Measurements from ENCODE around the gene FBXL16. TPM values are rescaled to one million over a fixed set of nuclear protein-coding genes. Genes with fewer than 3 reads are reported as not detected.

Gene FBXL16
- total RNA-seq, 1 donor from 2014 or later, result 6.4 TPM

- Mint-ChIP-seq H3K4me1 (peaks cover 14% of the 10 kb centered on the region), H3K9me3 (no peaks in the 10 kb centered on the region), H3K27ac (peak overlapping the region; percentile 56), H3K4me3 (peak overlapping the region; percentile 87), H3K27me3 (no peaks in the 10 kb centered on the region), H3K36me3 (ENCODE audit: low read depth) (peaks cover 24% of the 10 kb centered on the region)
- intact Hi-C loops (cut with micrococcal nuclease), result loop anchor here (5.0 kb wide), 1 partner anchor 46 kb away; the partner anchor contains the start of genes CCDC78 and HAGHL
- DNase-seq, result peak; percentile 74
These were observed 24.4 kb downstream of the FBXL16 start for GRCh38 chr16:680967-681745.

GRCh38 chr16:680625-680945 lies 25.0 kb downstream of the FBXL16 start:
- intact Hi-C loops (cut with micrococcal nuclease), result loop anchor here (5.0 kb wide), 1 partner anchor 47 kb away; the partner anchor contains the start of genes CCDC78 and HAGHL
- Mint-ChIP-seq H3K36me3 (ENCODE audit: low read depth) (peaks cover 20% of the 10 kb centered on the region), H3K27me3 (no peaks in the 10 kb centered on the region), H3K4me1 (peaks cover 14% of the 10 kb centered on the region), H3K4me3 (peak overlapping the region; percentile 87), H3K27ac (no peak overlapping the region), H3K9me3 (no peaks in the 10 kb centered on the region)
- DNase-seq, result no peak

- intact Hi-C loops (cut with micrococcal nuclease), result loop anchor here (1.0 to 5.0 kb wide), 2 partner anchors 12 to 47 kb away; partner anchors contain the start of genes CCDC78, HAGHL and RHOT2
- peaks cover 3% of the 10 kb centered on the region for H3K27me3 Mint-ChIP-seq
These were observed 25.6 kb downstream of the FBXL16 start, which contains the start of gene STUB1 for GRCh38 chr16:679814-680624. Gene STUB1 (plus strand): TSS chr16:680410. CDS start chr16:680526, 116 bp downstream.

GRCh38 chr16:678858-679813 lies 26.5 kb downstream of the FBXL16 start:
- DNase-seq, result peak; percentile 87
- Mint-ChIP-seq H3K27me3 (peaks cover 5% of the 10 kb centered on the region), H3K9me3 (no peaks in the 10 kb centered on the region), H3K27ac (peak overlapping the region; percentile 75), H3K36me3 (ENCODE audit: low read depth) (peaks cover 22% of the 10 kb centered on the region), H3K4me1 (peaks cover 16% of the 10 kb centered on the region), H3K4me3 (peak overlapping the region; percentile 83)
- intact Hi-C loops (cut with micrococcal nuclease), result loop anchor here (1.0 kb wide), 1 partner anchor 11 kb away; the partner anchor contains the start of gene RHOT2

More at GRCh38 chr16:679814-680624, 25.6 kb downstream of the FBXL16 start, which contains the start of gene STUB1:
- peak; percentile 96 for DNase-seq
- Mint-ChIP-seq H3K27ac (peak within 1 kb of the TSS; percentile 84), H3K36me3 (ENCODE audit: low read depth) (peaks cover 22% of the 10 kb centered on the region), H3K9me3 (no peaks in the 10 kb centered on the region), H3K4me3 (peak within 1 kb of the TSS; percentile 87), H3K4me1 (peaks cover 16% of the 10 kb centered on the region)

GRCh38 chr16:678209-678857 lies 27.3 kb downstream of the FBXL16 start:
- Mint-ChIP-seq H3K27ac (no peak overlapping the region), H3K4me1 (peaks cover 16% of the 10 kb centered on the region), H3K4me3 (no peak overlapping the region), H3K9me3 (no peaks in the 10 kb centered on the region), H3K27me3 (peaks cover 5% of the 10 kb centered on the region), H3K36me3 (ENCODE audit: low read depth) (peaks cover 25% of the 10 kb centered on the region)
- no peak for DNase-seq
- intact Hi-C loops (cut with micrococcal nuclease), result no loop called here

- no peak overlapping the region for H3K4me3 Mint-ChIP-seq
- H3K27me3 Mint-ChIP-seq, result peaks cover 5% of the 10 kb centered on the region
- intact Hi-C loops (cut with micrococcal nuclease), result no loop called here
- peaks cover 14% of the 10 kb centered on the region for H3K4me1 Mint-ChIP-seq
- no peak overlapping the region for H3K27ac Mint-ChIP-seq
- H3K36me3 Mint-ChIP-seq (ENCODE audit: low read depth), result peaks cover 24% of the 10 kb centered on the region
- no peaks in the 10 kb centered on the region for H3K9me3 Mint-ChIP-seq
- no peak for DNase-seq
These were observed 28.0 kb downstream of the FBXL16 start for GRCh38 chr16:677316-678190.

GRCh38 chr16:676913-677312 lies 28.7 kb downstream of the FBXL16 start:
- Mint-ChIP-seq H3K4me1 (peaks cover 11% of the 10 kb centered on the region), H3K4me3 (no peak overlapping the region), H3K9me3 (no peaks in the 10 kb centered on the region), H3K27me3 (peaks cover 5% of the 10 kb centered on the region), H3K36me3 (ENCODE audit: low read depth) (peaks cover 19% of the 10 kb centered on the region), H3K27ac (no peak overlapping the region)
- no peak for DNase-seq
- intact Hi-C loops (cut with micrococcal nuclease), result no loop called here

GRCh38 chr16:676565-676902 lies 29.1 kb downstream of the FBXL16 start:
- no peak for DNase-seq
- Mint-ChIP-seq H3K27ac (no peak overlapping the region), H3K4me1 (peaks cover 9% of the 10 kb centered on the region), H3K9me3 (no peaks in the 10 kb centered on the region), H3K4me3 (no peak overlapping the region), H3K27me3 (peaks cover 5% of the 10 kb centered on the region), H3K36me3 (ENCODE audit: low read depth) (peaks cover 15% of the 10 kb centered on the region)
- intact Hi-C loops (cut with micrococcal nuclease), result no loop called here

- Mint-ChIP-seq H3K4me3 (no peak overlapping the region), H3K27me3 (peaks cover 5% of the 10 kb centered on the region), H3K9me3 (no peaks in the 10 kb centered on the region), H3K27ac (no peak overlapping the region), H3K36me3 (ENCODE audit: low read depth) (peaks cover 13% of the 10 kb centered on the region), H3K4me1 (peaks cover 6% of the 10 kb centered on the region)
- no peak for DNase-seq
- intact Hi-C loops (cut with micrococcal nuclease), result no loop called here
These were observed 29.6 kb downstream of the FBXL16 start for GRCh38 chr16:675884-676564.

GRCh38 chr16:674968-675883 lies 30.4 kb downstream of the FBXL16 start, which contains the start of gene RHBDL1:
Gene RHBDL1 (plus strand): TSS chr16:675671. CDS start chr16:675791, 120 bp downstream.
- no peak for DNase-seq
- Mint-ChIP-seq H3K4me1 (peaks cover 5% of the 10 kb centered on the region), H3K27me3 (peaks cover 5% of the 10 kb centered on the region), H3K36me3 (ENCODE audit: low read depth) (peaks cover 14% of the 10 kb centered on the region), H3K4me3 (peak within 1 kb of the TSS; percentile 39), H3K27ac (no peak within 1 kb of the TSS), H3K9me3 (no peaks in the 10 kb centered on the region)
- intact Hi-C loops (cut with micrococcal nuclease), result no loop called here

All from activated CD4-positive, alpha-beta T cell treated with anti-CD3 and anti-CD28 coated beads, Interleukin-2, amount 10 ng/mL, durations not matched to agents 24 days and 14 days (primary cell).